Mucosa of descending colon (tissue), 3 donors: ENCODE results near the gene FAT4. TPM values are rescaled to one million over a fixed set of nuclear protein-coding genes. Genes with fewer than 3 reads are reported as not detected.
A peak's percentile ranks its signal among the peaks of the same experiment; 100 is the strongest.

ENCODE experiments used
- ATAC-seq: fragments of 200-7000 bp; cut with Tn5 transposase; one replicate; pipeline ENCODE4 v1.9.1; 2020; ENCODE audit warnings: mild to moderate bottlenecking, moderate library complexity
- DNase-seq, 3 donors: peaks; one replicate each; pipeline ENCODE4 v3.0.0-alpha.2; 2020
- H3K36me3 ChIP-seq: fragments of 200-600 bp; one replicate; pipeline ENCODE4 v1.8.0; 2021; ENCODE audit warnings: low read depth, mild to moderate bottlenecking
- H3K4me1 ChIP-seq: fragments of 200-600 bp; one replicate; pipeline ENCODE4 v1.8.0; 2021; ENCODE audit warnings: low read depth, mild to moderate bottlenecking
- H3K4me3 ChIP-seq: fragments of 200-600 bp; one replicate; pipeline ENCODE4 v1.8.0; 2021; ENCODE audit warnings: mild to moderate bottlenecking
- H3K9me3 ChIP-seq: fragments of 200-600 bp; one replicate; pipeline ENCODE4 v1.8.0; 2021; ENCODE audit warnings: mild to moderate bottlenecking
- intact Hi-C, 2 donors: fragments of 100-400 bp; cut with DNase I in 1 of 2; cut with micrococcal nuclease in 1 of 2; formaldehyde crosslinking; loops; one replicate each; pipeline versions ENCODE4 v1.11.0 to v1.11.1; 2022; cut with DNase I, micrococcal nuclease
- long read RNA-seq, 2 donors: library from polyadenylated mRNA; unstranded; transcript quantifications; one replicate each; pipeline ENCODE4 v2.0.0, GENCODE V29; 2019 to 2021
- total RNA-seq, 3 donors: library from RNA; stranded (reverse); fragmentation: NEBNext Ultra II Directional in 2 of 3; extraction: Animal tissue kit (Norgen Biotek cat#: 25700) in 2 of 3; gene quantifications; one replicate each; pipeline versions ENCODE4 v1.2.1 to v1.2.4, GENCODE V29; 2021 to 2023
- TF ChIP-seq, protein P1 (sequence below): fragments of 200-600 bp; IDR thresholded peaks from one replicate; pipeline ENCODE4 v1.8.0; 2022; ENCODE audit warnings: antibody characterized with exemption, mild to moderate bottlenecking
- donor health status: DM: no; HTN: no; CAD: no; lungs with moderate emphysema.
- donor health status: DM: no; HTN: no; CAD: no.
- donor health status: DM: no; HTN: yes; CAD: no.

The FAT4 gene, protein sequence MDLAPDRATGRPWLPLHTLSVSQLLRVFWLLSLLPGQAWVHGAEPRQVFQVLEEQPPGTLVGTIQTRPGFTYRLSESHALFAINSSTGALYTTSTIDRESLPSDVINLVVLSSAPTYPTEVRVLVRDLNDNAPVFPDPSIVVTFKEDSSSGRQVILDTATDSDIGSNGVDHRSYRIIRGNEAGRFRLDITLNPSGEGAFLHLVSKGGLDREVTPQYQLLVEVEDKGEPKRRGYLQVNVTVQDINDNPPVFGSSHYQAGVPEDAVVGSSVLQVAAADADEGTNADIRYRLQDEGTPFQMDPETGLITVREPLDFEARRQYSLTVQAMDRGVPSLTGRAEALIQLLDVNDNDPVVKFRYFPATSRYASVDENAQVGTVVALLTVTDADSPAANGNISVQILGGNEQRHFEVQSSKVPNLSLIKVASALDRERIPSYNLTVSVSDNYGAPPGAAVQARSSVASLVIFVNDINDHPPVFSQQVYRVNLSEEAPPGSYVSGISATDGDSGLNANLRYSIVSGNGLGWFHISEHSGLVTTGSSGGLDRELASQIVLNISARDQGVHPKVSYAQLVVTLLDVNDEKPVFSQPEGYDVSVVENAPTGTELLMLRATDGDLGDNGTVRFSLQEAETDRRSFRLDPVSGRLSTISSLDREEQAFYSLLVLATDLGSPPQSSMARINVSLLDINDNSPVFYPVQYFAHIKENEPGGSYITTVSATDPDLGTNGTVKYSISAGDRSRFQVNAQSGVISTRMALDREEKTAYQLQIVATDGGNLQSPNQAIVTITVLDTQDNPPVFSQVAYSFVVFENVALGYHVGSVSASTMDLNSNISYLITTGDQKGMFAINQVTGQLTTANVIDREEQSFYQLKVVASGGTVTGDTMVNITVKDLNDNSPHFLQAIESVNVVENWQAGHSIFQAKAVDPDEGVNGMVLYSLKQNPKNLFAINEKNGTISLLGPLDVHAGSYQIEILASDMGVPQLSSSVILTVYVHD (N-terminal part only)
- 10 to 100 TPM in 1 of 3 donors, 1 to 10 TPM in 2; 2.5 to 28.4 (median 4.3) TPM for total RNA-seq
- long read RNA-seq, donor 1, partial matches to known transcripts: 4 of 6 reads
- long read RNA-seq, donor 1, other reads (novel, unspliced or antisense): 2 of 6 reads
- long read RNA-seq, donor 2, partial matches to known transcripts: 0 of 2 reads
- long read RNA-seq, donor 2, other reads (novel, unspliced or antisense): 2 of 2 reads

DNA sequence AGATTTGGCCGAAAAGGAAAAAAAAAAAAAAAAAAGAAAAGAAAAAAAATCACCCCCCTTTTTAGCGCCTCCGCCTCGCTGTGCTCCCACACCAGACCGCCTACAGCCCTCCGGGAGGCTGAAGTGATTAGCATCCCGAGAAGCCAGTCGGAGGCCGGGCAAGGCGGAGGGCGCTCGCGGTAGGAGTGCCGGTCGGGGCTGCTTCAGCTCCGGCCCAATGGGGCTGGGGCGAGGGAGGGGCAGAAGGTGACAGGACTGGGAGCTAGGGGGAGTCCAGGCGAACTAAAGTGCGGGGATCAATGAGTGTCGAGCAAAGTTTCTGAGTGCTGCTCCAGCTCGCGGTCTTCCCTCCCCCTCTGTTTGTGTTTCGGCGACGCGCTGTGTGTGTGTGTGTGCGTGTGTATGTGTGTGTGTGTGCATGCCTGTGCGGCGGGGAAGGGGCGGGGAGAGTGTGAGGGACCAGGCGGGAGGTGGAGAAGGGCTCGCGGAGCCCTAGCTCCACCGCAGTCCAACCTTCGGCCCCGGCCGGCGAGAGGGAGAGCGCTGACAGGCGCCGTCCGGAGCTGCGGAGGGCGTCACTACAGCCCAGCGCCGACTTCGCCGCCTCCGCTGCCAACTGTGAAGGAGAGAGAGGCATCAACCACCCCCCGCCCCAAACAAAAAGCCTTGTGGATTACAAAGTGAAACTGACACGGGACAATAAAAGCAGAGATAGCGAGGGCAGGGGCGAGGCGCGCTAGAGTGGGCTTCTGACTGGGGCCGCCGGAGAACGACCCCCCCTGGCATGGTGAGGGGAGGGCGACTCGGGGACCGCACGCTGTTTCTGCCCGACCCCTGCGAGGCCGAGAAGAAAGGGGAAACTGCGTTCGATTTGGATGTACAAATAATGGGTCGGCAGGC, at the start of gene FAT4:
Gene FAT4 (plus strand): TSS at position 280 of the 900 bp plus-strand sequence. CDS start 1,457 bp downstream, outside the sequence.
- H3K4me1 ChIP-seq: no peaks in the 10 kb centered on the region
- peak; percentile 70 to 86 (median 79) for DNase-seq
- ATAC-seq: peak; percentile 80
- TF ChIP-seq, protein P1, sequence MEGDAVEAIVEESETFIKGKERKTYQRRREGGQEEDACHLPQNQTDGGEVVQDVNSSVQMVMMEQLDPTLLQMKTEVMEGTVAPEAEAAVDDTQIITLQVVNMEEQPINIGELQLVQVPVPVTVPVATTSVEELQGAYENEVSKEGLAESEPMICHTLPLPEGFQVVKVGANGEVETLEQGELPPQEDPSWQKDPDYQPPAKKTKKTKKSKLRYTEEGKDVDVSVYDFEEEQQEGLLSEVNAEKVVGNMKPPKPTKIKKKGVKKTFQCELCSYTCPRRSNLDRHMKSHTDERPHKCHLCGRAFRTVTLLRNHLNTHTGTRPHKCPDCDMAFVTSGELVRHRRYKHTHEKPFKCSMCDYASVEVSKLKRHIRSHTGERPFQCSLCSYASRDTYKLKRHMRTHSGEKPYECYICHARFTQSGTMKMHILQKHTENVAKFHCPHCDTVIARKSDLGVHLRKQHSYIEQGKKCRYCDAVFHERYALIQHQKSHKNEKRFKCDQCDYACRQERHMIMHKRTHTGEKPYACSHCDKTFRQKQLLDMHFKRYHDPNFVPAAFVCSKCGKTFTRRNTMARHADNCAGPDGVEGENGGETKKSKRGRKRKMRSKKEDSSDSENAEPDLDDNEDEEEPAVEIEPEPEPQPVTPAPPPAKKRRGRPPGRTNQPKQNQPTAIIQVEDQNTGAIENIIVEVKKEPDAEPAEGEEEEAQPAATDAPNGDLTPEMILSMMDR: no peak
- peak within 1 kb of the TSS; percentile 4 for H3K4me3 ChIP-seq
- intact Hi-C loops: no loop called here
- H3K36me3 ChIP-seq: no peaks in the 10 kb centered on the region
- H3K9me3 ChIP-seq: no peaks in the 10 kb centered on the region

DNA sequence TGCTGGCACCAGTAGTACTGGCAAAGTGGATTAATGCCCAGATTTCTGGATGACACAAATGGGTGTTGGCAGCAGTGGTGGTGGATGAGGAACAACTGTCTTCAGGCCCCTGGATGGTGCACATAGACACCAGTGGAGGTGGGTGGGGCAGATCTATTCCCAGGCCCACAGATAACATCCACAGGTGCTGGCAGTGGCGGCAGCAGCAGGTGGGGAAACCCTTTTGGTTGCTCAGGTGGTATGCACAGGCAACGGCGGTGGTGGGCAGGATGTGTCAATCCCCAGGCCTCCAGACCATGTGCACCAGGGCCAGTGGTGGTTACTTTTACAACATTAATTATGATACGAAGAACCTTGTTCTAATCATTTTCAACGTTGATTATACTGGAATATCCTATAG, 48.9 kb upstream of the FAT4 start:
- H3K9me3 ChIP-seq: no peaks in the 10 kb centered on the region
- no peaks in the 10 kb centered on the region for H3K36me3 ChIP-seq
- intact Hi-C loops: no loop called here
- no peak overlapping the region for H3K4me3 ChIP-seq
- DNase-seq (no peak), ATAC-seq (no peak)
- H3K4me1 ChIP-seq: no peaks in the 10 kb centered on the region
- TF ChIP-seq, protein P1: no peak

DNA sequence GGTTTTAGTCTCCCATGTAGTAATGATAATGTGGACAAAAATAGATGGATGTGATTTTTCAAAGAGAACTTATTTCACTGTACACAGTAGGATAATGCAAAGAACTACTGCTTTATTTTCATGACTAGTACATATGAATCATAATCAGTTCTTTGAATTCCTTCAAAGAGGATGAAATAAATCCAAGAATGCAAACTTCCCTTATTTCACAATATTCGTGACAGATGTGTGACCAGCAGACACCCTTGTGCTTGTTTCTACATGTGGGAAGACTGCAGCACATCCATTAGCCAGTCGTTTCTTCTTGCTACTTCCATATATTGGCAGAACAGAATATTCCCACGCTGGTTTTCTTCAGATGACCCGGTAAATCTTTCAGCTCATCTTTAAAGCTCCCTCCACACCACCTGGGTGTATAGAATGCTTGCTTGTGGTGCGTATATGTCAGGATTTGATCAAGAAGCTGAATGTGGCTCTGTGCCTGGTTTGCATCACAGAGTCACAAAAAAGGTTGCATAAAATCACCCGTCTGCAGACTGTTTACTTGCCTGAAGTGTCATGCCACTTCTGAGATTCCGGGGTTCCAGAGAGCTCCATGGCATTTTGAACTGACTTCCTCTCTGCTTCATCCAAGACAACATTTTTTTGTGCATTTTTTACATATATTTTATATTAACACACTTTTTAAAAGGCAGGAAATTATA, 47.7 kb upstream of the FAT4 start:
- Histone ChIP-seq H3K36me3 (no peaks in the 10 kb centered on the region), H3K4me1 (no peaks in the 10 kb centered on the region), H3K4me3 (no peak overlapping the region), H3K9me3 (no peaks in the 10 kb centered on the region)
- TF ChIP-seq, protein P1: no peak
- ATAC-seq (no peak), DNase-seq (no peak)
- intact Hi-C loops: no loop called here

DNA sequence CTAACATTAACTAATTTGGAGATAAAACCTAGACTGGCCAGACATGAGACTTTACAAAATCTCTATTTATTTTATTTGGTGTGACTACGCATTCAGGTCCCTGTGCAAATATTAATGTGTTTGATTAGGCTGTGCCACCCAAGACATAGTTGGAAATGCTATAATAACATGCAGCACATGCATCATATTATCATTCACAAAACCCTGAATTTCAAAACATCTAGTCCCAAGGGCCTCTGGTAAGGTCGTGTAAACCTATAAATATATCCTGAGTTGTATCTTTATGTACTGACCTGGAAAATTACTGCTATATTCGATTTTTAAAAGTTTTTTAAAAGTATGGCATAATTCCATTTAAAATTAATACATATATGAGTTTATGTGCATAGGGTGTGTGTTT, 47.1 kb upstream of the FAT4 start:
- Histone ChIP-seq H3K4me1 (no peaks in the 10 kb centered on the region), H3K4me3 (no peak overlapping the region), H3K9me3 (no peaks in the 10 kb centered on the region), H3K36me3 (no peaks in the 10 kb centered on the region)
- no peak for DNase-seq
- TF ChIP-seq, protein P1: no peak
- no peak for ATAC-seq
- intact Hi-C loops: no loop called here
